Liver (tissue), 9 donors: ENCODE results near the gene CDK5R1. TPM values are rescaled to one million over a fixed set of nuclear protein-coding genes. Genes with fewer than 3 reads are reported as not detected.

ENCODE experiments used
- DNase-seq: peaks from one replicate; pipeline ENCODE4 v3.0.0-alpha.2; 2017; ENCODE audit warnings: low spot score
- H3K27ac ChIP-seq, 2 donors: one replicate each; pipeline ENCODE4 v1.7.0; 2013; ENCODE audit warnings: inconsistent platforms in 2 of 2, low read length in 2 of 2, control low read depth in 1 of 2, low read depth in 1 of 2, mild to moderate bottlenecking in 1 of 2
- H3K27me3 ChIP-seq, 4 donors: one replicate each; pipeline versions ENCODE4 v1.6.1 to v1.7.0; 2013; ENCODE audit warnings: low read length in 3 of 4, inconsistent platforms in 1 of 4, mild to moderate bottlenecking in 1 of 4, moderate library complexity in 1 of 4; ENCODE audit not compliant: control insufficient read depth in 4 of 4, insufficient read depth in 4 of 4
- H3K36me3 ChIP-seq, 4 donors: one replicate each; pipeline versions ENCODE4 v1.6.1 to v1.7.0; 2013; ENCODE audit warnings: low read length in 3 of 4, mild to moderate bottlenecking in 3 of 4, low read depth in 1 of 4, moderate library complexity in 1 of 4; ENCODE audit not compliant: control insufficient read depth in 4 of 4, insufficient read depth in 3 of 4
- H3K4me1 ChIP-seq, 4 donors: one replicate each; pipeline versions ENCODE4 v1.6.1 to v1.7.0; 2013; ENCODE audit warnings: low read length in 3 of 4, mild to moderate bottlenecking in 3 of 4, moderate library complexity in 1 of 4; ENCODE audit not compliant: control insufficient read depth in 4 of 4, insufficient read depth in 4 of 4
- H3K4me3 ChIP-seq, 3 donors: one replicate each; pipeline versions ENCODE4 v1.6.1 to v1.7.0; 2013; ENCODE audit warnings: low read length in 3 of 3, control low read depth in 1 of 3, low read depth in 1 of 3, mild to moderate bottlenecking in 1 of 3
- H3K9ac ChIP-seq, 2 donors: one replicate each; pipeline ENCODE4 v1.7.0; 2013; ENCODE audit warnings: low read length in 2 of 2, mild to moderate bottlenecking in 2 of 2, moderate library complexity in 2 of 2, control low read depth in 1 of 2, low read depth in 1 of 2
- H3K9me3 ChIP-seq, 4 donors: one replicate each; pipeline versions ENCODE4 v1.6.1 to v1.7.0; 2013; ENCODE audit warnings: low read length in 3 of 4; ENCODE audit not compliant: control insufficient read depth in 4 of 4
- EGR1 ChIP-seq, 2 donors: IDR thresholded peaks; 2 replicates each; pipeline ENCODE4 v1.6.1; 2016 to 2018; ENCODE audit warnings: antibody characterized with exemption in 2 of 2, low read depth in 2 of 2
- FOXA1 ChIP-seq: IDR thresholded peaks from 2 replicates; pipeline ENCODE4 v1.6.1; 2016; ENCODE audit warnings: antibody characterized with exemption
- FOXA2 ChIP-seq: IDR thresholded peaks from 2 replicates; pipeline ENCODE4 v1.6.1; 2016; ENCODE audit warnings: antibody characterized with exemption
- GABPA ChIP-seq, 2 donors: IDR thresholded peaks in 1 of 2; conservative IDR thresholded peaks in 1 of 2; 2 replicates each; pipeline ENCODE4 v1.6.1; 2016; ENCODE audit warnings: antibody characterized with exemption in 2 of 2, mild to moderate bottlenecking in 1 of 2, moderate library complexity in 1 of 2
- HNF4A ChIP-seq, 2 donors: conservative IDR thresholded peaks; 2 replicates each; pipeline ENCODE4 v1.6.1; 2016; ENCODE audit warnings: antibody characterized with exemption in 2 of 2, mild to moderate bottlenecking in 2 of 2
- HNF4G ChIP-seq: IDR thresholded peaks from 2 replicates; pipeline ENCODE4 v1.6.1; 2016; ENCODE audit warnings: antibody characterized with exemption
- JUND ChIP-seq, 2 donors: IDR thresholded peaks; 2 replicates each; pipeline ENCODE4 v1.6.1; 2016; ENCODE audit warnings: antibody characterized with exemption in 2 of 2
- NR2F2 ChIP-seq: IDR thresholded peaks from 2 replicates; pipeline ENCODE4 v1.6.1; 2016; ENCODE audit warnings: antibody characterized with exemption
- RAD21 ChIP-seq, 2 donors: IDR thresholded peaks; 2 replicates each; pipeline ENCODE4 v1.6.1; 2016; ENCODE audit warnings: antibody characterized with exemption in 2 of 2, mild to moderate bottlenecking in 2 of 2
- RXRA ChIP-seq, 2 donors: IDR thresholded peaks; 2 replicates each; pipeline ENCODE4 v1.6.1; 2017 to 2018; ENCODE audit warnings: antibody characterized with exemption in 2 of 2, mild to moderate bottlenecking in 1 of 2
- SP1 ChIP-seq: IDR thresholded peaks from 2 replicates; pipeline ENCODE4 v1.6.1; 2018; ENCODE audit warnings: antibody characterized with exemption, mild to moderate bottlenecking
- TAF1 ChIP-seq: conservative IDR thresholded peaks from 2 replicates; pipeline ENCODE4 v1.6.1; 2016; ENCODE audit warnings: antibody characterized with exemption, mild to moderate bottlenecking
- YY1 ChIP-seq: IDR thresholded peaks from 2 replicates; pipeline ENCODE4 v1.6.1; 2016; ENCODE audit warnings: antibody characterized with exemption, mild to moderate bottlenecking
- WGBS: extraction: QIAGEN DNeasy Blood & Tissue Kit; methylation state at CpG from one replicate; pipeline ENCODE4 v1.1.7; 2013; 5-methylcytosine and 5-hydroxymethylcytosine counted together
- polyA plus RNA-seq, 2 donors: library from polyadenylated mRNA; stranded (reverse) in 1 of 2; unstranded in 1 of 2; fragments of 200-250 nt in 1 of 2; fragments of >200 nt in 1 of 2; fragmentation: Nextera tagmentation in 1 of 2; extraction: Ambion mirVana in 1 of 2; gene quantifications; one replicate each; pipeline versions ENCODE4 v1.2.1 to v1.2.3, GENCODE V29; 2013 to 2015
- total RNA-seq, 2 donors: library from RNA; depleted of rRNA; stranded (reverse); fragments of >200 nt; gene quantifications; one replicate each; pipeline ENCODE4 v1.2.3, GENCODE V29; 2014
- TF ChIP-seq, protein P1 (sequence below): IDR thresholded peaks from 2 replicates; pipeline ENCODE4 v1.6.1; 2016; ENCODE audit warnings: antibody characterized with exemption
- TF ChIP-seq, protein P2 (sequence below): IDR thresholded peaks from 2 replicates; pipeline ENCODE4 v1.6.1; 2016; ENCODE audit warnings: antibody characterized with exemption
- TF ChIP-seq, protein P3 (sequence below): IDR thresholded peaks from 2 replicates; pipeline ENCODE4 v1.6.1; 2016; ENCODE audit warnings: antibody characterized with exemption, mild to moderate bottlenecking
- TF ChIP-seq, protein P4 (sequence below): fragments of 150-350 bp; IDR thresholded peaks from 2 replicates; pipeline ENCODE4 v1.5.1; 2017; ENCODE audit warnings: improper control_type of control experiment, low read depth, low read length; ENCODE audit not compliant: missing input control
- TF ChIP-seq, protein P5 (sequence below): IDR thresholded peaks from 2 replicates; pipeline ENCODE4 v1.6.1; 2016; ENCODE audit warnings: antibody characterized with exemption
- donor health status: healthy.
- donor health status: healthy.
- donor health status: healthy.
- donor health status: healthy.
- donor health status: healthy.

Gene CDK5R1
- total and polyA plus RNA-seq, 4 donors = 0.08 to 0.93 (median 0.64) TPM

DNA sequence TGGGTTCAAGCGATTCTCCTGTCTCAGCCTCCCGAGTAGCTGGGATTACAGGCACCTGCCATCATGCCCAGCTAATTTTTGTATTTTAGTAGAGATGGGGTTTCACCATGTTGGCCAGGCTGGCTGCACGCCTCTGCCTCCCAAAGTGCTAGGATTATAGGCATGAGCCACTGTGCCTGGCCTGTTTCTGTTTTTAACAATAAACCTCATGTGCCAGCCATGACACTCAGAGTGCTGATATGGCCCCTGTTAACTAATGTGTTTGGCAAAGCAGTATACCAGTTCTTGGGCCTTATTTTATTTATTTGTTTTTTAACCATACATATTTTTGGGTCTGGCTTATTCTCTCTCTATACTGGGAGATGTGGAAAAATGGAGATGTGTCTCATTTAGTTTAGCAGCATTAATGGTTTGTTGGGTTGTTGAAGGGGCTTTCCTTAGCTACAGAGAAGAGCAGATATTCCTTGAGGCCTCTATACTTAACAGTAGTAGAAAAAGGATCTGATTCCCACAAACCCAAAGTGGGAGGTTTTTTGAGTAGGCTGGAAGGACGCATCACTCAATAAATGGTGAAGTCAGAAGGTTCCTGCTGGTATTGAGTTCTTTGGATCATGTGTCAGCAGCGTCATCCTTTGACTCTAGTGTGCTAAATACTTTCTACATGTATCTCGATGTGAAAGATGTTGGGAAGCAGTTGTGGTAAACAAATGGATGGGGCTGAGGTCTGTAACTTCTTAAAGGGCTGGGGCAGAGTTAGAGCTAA lies 16.2 kb upstream of the CDK5R1 start:
- Histone ChIP-seq H3K27ac (no peak overlapping the region), H3K27me3 (no peaks in the 10 kb centered on the region), H3K9ac (no peak overlapping the region), H3K9me3 (no peaks in the 10 kb centered on the region), H3K4me1 (no peaks in the 10 kb centered on the region), H3K36me3 (peaks cover 14 to 71% (median 59%) of the 10 kb centered on the region in 4 donors), H3K4me3 (no peak overlapping the region)
- WGBS = 97% methylated on average over 6 of the region's 6 CpGs
- no peak for DNase-seq
- no peak for TF ChIP-seq FOXA1
- TF ChIP-seq RXRA (IDR thresholded peaks at IDR 0.05) = no peak
- no peak for TF ChIP-seq RAD21 (IDR thresholded peaks at IDR 0.05)
- TF ChIP-seq EGR1 (IDR thresholded peaks at IDR 0.05; ENCODE audit: low read depth in 2 of 2) = no peak
- TF ChIP-seq, protein P1, sequence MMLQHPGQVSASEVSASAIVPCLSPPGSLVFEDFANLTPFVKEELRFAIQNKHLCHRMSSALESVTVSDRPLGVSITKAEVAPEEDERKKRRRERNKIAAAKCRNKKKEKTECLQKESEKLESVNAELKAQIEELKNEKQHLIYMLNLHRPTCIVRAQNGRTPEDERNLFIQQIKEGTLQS = no peak
- TF ChIP-seq, protein P2, sequence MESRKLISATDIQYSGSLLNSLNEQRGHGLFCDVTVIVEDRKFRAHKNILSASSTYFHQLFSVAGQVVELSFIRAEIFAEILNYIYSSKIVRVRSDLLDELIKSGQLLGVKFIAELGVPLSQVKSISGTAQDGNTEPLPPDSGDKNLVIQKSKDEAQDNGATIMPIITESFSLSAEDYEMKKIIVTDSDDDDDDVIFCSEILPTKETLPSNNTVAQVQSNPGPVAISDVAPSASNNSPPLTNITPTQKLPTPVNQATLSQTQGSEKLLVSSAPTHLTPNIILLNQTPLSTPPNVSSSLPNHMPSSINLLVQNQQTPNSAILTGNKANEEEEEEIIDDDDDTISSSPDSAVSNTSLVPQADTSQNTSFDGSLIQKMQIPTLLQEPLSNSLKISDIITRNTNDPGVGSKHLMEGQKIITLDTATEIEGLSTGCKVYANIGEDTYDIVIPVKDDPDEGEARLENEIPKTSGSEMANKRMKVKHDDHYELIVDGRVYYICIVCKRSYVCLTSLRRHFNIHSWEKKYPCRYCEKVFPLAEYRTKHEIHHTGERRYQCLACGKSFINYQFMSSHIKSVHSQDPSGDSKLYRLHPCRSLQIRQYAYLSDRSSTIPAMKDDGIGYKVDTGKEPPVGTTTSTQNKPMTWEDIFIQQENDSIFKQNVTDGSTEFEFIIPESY = no peak
- no peak for TF ChIP-seq JUND (IDR thresholded peaks at IDR 0.05)
- no peak for TF ChIP-seq GABPA (IDR thresholded peaks at IDR 0.05 in 1 of 2, conservative IDR thresholded peaks at IDR 0.05 in 1 of 2)
- TF ChIP-seq HNF4G = no peak
- TF ChIP-seq SP1 = no peak
- TF ChIP-seq, protein P3, sequence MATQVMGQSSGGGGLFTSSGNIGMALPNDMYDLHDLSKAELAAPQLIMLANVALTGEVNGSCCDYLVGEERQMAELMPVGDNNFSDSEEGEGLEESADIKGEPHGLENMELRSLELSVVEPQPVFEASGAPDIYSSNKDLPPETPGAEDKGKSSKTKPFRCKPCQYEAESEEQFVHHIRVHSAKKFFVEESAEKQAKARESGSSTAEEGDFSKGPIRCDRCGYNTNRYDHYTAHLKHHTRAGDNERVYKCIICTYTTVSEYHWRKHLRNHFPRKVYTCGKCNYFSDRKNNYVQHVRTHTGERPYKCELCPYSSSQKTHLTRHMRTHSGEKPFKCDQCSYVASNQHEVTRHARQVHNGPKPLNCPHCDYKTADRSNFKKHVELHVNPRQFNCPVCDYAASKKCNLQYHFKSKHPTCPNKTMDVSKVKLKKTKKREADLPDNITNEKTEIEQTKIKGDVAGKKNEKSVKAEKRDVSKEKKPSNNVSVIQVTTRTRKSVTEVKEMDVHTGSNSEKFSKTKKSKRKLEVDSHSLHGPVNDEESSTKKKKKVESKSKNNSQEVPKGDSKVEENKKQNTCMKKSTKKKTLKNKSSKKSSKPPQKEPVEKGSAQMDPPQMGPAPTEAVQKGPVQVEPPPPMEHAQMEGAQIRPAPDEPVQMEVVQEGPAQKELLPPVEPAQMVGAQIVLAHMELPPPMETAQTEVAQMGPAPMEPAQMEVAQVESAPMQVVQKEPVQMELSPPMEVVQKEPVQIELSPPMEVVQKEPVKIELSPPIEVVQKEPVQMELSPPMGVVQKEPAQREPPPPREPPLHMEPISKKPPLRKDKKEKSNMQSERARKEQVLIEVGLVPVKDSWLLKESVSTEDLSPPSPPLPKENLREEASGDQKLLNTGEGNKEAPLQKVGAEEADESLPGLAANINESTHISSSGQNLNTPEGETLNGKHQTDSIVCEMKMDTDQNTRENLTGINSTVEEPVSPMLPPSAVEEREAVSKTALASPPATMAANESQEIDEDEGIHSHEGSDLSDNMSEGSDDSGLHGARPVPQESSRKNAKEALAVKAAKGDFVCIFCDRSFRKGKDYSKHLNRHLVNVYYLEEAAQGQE = no peak
- TF ChIP-seq, protein P4, sequence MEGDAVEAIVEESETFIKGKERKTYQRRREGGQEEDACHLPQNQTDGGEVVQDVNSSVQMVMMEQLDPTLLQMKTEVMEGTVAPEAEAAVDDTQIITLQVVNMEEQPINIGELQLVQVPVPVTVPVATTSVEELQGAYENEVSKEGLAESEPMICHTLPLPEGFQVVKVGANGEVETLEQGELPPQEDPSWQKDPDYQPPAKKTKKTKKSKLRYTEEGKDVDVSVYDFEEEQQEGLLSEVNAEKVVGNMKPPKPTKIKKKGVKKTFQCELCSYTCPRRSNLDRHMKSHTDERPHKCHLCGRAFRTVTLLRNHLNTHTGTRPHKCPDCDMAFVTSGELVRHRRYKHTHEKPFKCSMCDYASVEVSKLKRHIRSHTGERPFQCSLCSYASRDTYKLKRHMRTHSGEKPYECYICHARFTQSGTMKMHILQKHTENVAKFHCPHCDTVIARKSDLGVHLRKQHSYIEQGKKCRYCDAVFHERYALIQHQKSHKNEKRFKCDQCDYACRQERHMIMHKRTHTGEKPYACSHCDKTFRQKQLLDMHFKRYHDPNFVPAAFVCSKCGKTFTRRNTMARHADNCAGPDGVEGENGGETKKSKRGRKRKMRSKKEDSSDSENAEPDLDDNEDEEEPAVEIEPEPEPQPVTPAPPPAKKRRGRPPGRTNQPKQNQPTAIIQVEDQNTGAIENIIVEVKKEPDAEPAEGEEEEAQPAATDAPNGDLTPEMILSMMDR = no peak
- TF ChIP-seq TAF1 = no peak
- TF ChIP-seq NR2F2 = no peak
- TF ChIP-seq FOXA2 = no peak
- TF ChIP-seq YY1 = no peak
- no peak for TF ChIP-seq HNF4A (conservative IDR thresholded peaks at IDR 0.05)
- TF ChIP-seq, protein P5, sequence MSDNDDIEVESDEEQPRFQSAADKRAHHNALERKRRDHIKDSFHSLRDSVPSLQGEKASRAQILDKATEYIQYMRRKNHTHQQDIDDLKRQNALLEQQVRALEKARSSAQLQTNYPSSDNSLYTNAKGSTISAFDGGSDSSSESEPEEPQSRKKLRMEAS = no peak
